GM19193 (cell line): Measurements from ENCODE around the gene AFF2.

Experiments
- POLR2A ChIP-seq: IDR thresholded peaks from 4 replicates; pipeline ENCODE4 v1.6.1; 2011; ENCODE audit not compliant: insufficient read depth, insufficient read length; ENCODE audit errors: extremely low read depth

Gene AFF2

DNA sequence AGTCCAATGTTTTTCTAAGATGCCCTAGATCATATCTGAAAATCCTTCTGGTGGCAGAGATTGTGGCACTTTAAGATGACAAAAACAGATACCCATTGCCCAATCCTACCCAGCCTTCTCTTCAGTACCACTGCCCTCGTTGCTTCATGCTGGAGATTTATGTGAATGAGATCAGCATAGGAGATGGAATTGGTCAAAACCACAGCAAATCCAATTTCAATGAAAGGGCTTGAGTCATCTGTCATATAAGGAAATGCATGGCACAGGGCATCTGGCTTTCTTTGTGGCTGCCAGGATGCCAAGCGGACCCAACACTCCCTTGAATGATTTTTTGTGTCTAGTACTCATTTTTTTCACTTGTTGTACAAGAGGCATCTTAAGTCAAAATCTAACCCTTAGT lies 16.8 kb downstream of the AFF2 start:
- no peak for TF ChIP-seq POLR2A

DNA sequence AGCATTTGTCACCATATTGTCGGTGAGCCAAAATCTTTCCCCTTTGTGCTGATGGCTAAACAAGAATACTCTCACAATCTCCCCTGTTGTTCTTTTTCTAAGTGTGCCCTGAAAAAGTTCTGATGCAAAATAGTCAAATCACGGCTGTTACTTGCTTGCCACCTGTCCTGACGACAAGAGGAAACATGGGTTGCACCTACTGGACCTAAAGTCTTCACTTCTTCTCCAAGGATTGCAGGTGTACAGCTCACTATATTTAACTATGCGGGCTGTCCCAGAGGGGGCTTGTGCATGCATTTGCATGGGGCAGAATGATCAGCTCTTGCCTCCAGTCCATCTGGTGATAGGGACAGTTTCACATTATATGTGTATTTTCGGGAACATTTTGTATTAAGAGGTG lies 21.6 kb downstream of the AFF2 start:
- TF ChIP-seq POLR2A: no peak

DNA sequence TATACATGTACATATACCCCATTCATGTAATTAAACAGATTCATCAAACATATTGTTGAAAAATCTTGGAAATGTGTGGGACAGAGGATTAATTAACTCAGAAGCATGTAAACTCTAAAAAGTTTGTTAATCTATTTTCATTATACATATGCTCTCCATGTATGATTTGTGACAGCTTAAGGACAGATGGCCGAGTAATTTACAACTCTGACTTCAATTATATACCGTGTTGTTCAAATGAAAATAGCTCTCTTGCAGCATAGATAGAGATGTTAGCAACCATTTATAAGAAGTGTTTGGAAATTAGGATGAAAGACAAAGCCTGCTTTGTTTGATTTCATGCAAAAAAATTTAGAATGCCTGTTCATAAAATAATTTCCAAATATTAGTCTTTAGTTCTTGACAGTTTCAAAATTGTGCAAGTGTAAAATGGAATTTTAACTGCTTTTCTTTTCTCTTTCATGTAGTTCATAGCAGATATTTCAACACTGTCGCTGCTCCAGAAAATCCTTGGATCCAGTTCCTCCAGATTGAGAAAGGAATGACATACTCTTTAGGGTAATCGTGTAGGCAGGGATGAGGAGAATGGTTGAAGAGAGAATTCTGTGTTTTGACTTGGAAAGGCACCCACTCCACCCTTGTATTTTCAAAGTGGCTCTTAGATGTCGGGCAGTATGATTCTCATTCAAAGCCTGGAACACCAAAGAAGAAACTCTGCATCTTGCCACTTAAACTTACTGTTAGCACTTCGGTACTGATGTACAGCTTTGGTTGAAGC lies 23.1 kb downstream of the AFF2 start:
- no peak for TF ChIP-seq POLR2A

DNA sequence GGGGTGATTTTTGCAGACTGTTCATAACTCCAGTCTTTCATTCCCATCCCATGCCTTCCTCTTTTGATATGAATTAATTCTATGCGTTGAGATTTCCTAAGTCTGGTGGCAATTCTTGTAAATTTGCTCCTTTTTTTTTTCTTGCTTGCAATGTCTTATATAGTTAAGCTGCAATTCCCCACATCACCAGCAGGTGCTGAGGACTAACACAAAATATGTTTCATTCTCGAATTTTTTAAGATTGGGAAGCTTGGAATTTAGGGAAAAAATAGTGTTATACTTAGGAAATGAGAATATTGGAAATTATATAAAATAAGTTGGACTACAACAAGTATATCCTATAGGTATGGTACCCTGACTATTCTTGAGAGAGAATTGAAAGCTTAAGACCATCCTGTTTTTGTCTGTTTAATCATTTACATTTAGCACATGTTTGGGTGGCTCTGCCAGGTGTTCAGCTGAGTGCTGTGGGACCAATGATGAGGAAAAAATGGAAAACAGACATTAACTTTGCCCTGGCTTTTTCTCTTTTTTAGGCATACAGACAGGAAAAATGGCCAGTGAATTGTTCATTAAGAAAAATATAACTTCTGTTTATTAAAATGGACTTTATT lies 30.2 kb downstream of the AFF2 start:
- TF ChIP-seq POLR2A: no peak

DNA sequence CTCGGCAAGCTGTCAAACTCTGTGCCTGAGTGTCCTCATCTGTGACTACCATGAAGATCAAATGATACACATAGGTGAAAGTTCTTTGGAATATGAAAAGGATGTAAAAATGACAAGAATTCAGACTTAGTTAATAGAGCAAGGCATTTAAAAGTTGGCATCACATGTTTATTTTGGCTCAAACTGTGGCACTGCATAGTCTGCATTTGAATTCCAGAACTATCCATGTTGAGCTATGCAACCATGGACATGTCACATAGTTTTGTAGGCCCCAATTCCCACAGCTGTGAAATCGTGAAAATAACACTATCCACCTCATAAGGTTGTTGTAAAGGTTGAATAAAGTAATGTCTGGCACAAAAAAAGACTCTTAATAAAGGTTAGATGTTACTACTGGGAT lies 33.9 kb downstream of the AFF2 start:
- TF ChIP-seq POLR2A: no peak

DNA sequence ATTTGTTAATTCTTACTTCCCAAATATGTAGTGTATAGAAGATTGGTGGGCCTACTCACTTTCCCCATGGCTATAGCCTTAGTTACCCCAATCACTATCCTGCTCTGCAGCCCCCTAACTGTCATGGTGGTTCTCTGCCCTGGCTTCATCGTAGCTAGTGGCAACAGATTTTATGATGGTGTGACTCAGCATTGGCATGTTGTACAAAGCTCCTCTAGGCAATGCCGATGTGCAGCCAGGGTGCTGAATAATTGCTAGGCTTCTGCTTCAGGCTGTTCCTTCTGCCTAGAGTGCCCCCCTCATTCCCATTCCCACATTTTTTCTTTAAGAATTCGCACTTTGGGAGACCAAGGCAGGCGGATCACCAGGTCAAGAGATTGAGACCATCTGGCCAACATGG lies 35.2 kb downstream of the AFF2 start:
- no peak for TF ChIP-seq POLR2A

DNA sequence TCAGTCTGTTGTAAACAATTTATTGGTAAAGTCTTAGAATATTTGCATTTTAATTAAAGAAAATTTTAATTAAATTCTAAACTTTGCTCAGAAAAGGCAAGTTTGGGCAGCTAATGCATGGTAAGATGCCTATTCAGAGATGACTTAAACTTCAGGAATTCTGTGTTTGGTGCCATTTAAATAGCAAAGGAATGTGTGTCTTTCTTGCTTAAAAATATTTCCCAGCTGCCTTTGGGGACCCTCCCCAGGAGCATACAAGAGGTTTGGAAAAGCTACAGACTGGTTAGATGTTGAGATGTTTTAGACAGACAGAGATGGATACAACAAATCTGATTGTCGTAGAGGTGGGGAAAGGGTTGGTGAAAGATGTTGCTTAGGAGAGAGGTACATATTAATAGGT lies 36.5 kb downstream of the AFF2 start:
- TF ChIP-seq POLR2A: no peak

DNA sequence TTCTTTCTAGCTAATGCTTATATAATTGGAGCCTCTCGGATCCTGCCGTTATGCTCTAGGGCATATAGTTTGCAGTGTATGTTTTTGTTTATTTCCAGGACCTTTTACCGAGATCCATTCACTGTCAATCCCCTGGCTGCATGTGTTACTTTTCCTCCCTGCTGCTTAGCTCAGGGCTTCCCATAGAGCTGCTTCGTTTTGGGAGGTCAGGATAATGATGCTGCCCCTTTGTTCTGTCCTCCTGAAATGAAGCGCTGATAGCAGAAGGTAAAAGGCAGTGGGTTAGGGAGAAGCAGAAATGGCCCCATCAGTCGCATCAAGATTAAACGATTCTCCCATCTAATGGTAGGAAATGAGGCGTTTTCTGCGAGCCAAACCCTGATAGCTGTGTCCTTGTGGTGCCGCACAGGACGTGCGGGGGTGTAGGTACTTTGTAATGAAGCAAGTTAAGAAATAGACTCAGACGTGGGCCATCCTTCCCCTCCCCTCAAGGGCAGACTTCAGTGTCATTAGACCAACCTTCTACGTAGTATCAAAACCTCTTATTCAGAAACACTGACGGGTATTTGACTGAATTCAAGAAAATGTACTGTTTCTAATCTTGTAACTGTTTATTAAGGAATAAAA lies 37.3 kb downstream of the AFF2 start:
- no peak for TF ChIP-seq POLR2A

DNA sequence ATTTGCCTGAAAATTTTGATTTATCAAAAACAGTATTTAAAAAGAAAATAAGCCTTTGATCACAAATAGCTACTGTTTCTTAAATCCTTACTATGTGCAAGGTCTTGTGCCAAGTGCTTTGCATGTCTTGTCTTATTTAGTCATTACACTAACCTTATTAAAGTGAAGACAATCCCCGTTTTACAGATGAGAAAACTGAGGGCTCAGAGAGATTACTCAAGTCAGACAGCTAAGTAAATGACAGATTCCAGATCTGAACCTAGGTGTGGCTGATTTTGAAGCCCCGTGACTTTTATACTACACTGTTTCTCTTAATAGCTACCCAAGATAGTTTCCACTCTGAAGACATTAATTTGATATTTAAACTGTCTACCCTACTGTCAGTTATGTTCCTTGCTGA lies 38.2 kb downstream of the AFF2 start:
- TF ChIP-seq POLR2A: no peak

DNA sequence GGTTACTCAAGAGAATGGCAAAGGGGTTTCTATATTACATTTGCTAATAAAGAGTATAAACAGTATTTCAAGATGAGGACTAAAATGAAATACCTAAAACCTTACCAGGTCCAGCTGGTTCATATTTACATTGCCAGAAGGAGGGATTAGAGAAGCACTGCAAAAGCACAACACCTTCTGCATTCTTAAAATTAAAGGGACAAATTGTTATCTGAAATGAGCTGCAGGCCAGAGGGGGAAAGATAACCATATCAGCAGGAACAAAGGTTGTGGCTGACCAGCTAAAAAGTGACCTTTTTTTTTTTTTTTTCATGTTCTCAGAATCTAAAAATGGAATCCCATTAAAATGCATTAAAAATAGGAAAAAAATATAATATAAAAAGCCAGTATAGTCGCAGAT lies 39.7 kb downstream of the AFF2 start:
- no peak for TF ChIP-seq POLR2A

DNA sequence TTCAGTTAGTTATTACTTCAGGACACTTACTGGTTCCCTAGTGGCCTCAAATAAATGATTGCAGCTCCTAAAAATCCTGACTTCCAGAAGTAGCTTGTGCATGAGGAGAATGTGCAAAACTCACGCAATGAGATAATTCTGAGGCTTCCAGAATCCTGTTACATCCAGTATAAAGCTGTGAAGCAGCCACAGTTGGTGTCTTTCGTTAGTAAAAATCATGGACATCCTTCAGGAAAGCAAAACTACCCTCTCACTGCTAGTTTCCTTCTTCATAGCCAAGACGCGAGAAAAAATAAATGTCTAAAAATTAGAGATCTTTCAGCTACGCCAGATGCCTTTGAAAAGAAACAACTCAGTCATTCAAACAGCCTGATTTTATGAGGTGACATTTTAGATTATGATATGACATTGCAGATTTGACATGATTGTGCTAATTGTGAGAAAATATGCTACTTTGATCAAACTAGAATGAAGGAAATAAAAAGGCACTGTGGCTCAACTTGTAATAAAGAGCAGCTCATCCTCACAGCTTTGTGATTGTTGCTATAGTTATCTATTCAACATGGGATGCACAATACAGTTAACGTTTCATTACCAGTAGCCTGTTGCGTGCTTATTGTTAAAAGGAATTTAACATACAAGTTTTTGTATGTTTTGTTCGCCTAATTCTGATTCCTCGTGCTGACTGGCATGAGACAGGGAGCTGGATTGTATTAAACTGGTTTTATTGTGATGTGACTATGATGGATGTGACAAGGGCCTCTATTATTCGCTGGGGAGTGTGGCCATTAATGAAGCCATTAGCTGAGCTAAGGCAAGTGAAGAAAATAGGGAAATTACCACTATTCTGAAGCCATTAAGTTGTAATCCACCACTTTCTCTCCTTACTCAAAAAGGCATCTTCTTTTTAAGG lies 40.5 kb downstream of the AFF2 start:
- TF ChIP-seq POLR2A: no peak

DNA sequence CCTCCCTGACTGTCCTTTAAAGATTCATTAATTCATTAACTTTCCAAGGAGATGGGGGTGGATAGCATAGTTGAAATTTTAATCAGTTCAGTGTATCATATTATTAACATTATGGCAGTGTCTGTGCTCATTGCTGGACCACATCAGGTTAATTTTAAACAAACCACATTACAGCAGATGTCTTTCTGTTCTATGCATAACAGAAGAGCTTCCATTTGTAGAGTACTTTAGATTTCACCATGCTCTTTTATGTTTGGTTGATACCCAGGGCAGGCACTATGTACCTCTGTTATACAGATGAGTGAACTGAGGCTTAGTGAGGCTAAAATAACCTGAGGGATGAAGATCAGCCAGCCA lies 41.1 kb downstream of the AFF2 start:
- no peak for TF ChIP-seq POLR2A

DNA sequence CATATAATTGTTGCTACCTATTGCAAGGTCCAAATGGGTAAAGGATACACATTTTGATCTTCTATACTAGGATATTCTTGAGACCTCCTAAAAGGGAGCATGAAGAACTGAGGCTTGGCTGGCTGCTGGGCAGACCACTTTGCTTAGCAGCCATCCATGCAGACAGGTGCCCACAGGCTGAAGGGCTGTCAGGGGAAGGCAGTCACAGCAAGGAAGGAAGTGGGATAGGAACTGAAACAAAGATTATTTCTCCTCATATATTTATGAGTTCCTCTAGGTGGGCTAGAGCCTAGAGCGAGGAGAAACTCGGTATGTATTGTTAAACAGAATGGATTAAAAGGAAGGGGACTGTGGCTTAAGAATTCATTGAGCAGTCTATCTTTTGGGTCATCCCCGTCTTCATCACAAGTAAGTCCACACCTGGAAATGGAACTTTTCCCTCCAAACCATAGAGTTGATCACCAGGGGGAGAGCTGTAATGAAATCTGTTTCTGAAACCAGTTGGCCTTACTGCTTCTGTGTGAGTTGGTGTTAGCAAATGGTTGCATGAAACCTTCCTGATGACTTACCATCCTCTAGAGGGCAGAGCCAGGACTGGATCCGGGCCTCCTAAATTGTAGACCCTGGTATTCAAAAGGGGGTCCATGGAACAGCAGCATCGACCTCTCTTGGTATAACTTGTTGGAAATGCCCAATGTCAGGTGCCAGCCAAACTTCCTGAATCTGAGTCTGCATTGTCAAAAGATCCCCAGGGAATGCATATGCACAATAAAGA lies 42.3 kb downstream of the AFF2 start:
- no peak for TF ChIP-seq POLR2A

DNA sequence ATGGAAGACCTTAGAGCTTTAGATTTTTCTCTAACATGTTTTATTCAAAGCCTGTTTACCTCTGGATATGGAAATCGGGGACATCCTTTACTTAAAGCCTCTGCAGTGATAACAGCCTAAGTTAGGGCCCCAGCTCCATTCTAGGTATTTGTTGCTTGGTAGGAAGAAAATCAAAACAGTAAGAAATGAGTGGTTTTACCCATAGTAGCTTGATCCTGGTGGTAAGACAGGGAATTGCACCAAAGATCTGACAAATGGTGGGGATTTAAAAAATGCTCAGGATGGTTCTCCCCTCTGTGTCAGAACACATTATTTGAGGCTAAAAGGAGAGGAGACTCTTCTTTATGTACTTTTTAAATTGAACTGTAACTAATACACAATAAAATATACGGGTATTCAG lies 52.4 kb downstream of the AFF2 start:
- no peak for TF ChIP-seq POLR2A
